OCI-M2 (cell line): ENCODE data around the gene SPTSSB.

Experiments used
- DNase-seq: peaks from one replicate; lab custom pipeline; 2025; ENCODE audit not compliant: unreplicated experiment; lab: John Stamatoyannopoulos, UW

The SPTSSB gene

DNA sequence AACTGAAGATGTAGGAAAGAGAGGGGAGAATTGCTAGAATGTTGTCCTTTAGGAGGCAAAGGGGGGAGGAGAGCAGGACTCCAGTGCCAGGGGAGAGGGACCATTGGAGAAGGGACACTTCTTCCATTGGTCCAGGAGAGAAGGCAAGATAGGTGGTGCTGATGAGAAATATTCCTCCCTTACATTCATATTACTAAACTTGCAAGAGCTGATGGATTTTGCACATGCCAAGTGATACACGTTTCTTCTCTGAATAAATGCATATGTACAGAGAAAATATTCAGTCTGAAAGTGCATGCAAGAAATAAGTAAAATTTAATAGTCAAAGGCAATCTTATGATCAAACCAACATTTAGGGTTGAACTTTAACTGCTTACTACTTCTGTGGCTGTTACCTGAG lies 21.5 kb upstream of the SPTSSB start:
- no peak for DNase-seq

DNA sequence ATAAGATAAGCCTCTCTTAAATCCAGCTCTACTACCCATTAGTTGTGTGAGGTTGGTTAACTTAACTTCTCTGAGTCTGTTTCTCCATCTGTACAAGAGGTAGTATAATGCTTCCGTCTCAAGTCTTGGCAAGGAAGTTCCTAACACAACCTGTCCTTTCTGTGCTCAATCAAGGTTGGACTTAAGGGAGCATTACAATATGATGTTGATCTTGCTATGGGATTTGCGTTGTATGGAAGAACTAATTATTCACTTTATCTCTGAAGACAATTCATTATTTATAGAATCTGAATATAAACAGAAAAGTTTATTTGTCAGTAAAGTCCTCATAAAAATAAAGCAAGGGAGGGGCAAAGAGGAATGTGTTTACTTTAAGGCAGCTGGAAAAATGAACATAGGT lies 18.9 kb upstream of the SPTSSB start:
- DNase-seq, result no peak

DNA sequence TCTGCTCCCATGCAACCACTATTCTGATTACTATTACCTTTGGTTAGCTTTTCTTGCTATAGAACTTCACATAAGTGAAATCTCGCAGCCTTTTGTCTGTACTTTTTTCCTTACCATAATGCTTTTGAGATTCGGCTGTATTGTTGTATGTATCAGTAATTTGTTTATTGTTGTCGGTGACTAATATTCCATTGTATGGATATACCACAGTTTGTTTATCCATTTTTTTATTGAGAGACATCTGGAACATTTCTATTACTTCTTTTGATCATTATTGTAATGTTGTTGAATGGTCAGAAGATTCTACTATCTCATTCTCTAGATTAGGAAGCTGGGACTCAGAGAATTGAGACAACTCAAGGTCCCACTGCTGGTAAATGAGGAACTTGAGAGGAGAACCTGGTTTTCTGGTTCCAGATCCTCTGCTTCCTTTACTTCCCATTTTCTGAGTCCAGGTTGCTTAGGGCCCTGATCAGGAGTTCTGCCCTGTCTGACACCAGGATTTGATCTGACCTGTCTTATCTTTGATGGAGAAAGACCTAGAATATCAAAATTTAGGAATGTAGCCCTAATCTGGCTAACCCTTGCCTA lies 18.2 kb upstream of the SPTSSB start:
- no peak for DNase-seq

DNA sequence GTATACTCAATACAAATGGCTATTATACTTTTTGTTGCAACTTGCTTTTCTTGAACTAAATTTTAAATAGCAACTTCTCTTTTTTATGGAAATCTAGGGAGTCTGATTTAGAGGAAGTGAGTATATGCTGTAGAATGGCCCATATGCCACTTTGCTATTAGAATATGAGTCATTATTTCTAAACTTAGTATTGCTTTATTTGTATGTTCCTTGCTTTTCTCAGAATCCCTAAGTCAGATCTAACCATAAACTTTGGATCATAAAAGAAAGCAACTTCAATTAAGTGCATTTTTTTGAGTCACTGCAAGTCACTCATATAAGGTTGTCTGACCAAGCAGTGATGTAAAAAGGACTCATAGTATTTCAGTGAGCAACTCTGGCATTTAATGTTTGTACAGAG lies 17.5 kb upstream of the SPTSSB start:
- DNase-seq, result no peak

DNA sequence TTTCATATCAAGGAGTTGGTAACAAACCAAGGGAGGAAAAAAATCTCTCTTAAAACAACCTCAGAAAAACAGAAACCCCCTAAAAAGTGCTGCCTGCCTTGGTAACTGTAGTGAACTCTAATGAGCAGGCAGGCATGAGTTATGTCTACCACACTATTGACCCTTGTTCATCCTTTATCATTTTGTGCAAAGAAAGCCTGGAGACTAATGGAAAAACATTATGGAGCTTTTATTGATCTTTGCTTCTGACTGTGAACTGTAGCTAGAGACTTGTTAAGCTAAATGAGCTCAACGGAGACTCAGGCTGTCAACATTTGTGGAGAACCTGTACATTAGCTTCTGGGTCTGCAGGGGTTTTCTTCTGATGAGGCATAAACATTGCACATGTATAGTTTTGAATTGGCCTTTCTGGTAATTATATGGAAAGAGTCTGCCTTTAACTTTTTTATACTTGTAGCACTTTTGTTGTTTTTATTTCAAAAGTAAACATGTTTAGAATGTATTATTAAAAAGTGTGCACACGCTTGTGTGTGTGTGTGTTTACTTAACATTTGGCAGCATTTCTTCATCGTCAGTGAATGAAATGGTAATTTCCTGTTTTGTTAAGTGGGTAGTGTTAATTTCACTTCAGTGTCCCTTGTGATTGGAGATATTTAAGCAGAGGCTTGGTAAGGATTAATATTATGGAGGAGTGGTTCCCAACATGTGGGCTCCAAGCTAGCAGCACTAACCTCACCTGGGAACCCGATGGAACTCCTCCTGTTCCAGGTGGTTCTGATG lies 15.9 kb upstream of the SPTSSB start:
- DNase-seq, result no peak

DNA sequence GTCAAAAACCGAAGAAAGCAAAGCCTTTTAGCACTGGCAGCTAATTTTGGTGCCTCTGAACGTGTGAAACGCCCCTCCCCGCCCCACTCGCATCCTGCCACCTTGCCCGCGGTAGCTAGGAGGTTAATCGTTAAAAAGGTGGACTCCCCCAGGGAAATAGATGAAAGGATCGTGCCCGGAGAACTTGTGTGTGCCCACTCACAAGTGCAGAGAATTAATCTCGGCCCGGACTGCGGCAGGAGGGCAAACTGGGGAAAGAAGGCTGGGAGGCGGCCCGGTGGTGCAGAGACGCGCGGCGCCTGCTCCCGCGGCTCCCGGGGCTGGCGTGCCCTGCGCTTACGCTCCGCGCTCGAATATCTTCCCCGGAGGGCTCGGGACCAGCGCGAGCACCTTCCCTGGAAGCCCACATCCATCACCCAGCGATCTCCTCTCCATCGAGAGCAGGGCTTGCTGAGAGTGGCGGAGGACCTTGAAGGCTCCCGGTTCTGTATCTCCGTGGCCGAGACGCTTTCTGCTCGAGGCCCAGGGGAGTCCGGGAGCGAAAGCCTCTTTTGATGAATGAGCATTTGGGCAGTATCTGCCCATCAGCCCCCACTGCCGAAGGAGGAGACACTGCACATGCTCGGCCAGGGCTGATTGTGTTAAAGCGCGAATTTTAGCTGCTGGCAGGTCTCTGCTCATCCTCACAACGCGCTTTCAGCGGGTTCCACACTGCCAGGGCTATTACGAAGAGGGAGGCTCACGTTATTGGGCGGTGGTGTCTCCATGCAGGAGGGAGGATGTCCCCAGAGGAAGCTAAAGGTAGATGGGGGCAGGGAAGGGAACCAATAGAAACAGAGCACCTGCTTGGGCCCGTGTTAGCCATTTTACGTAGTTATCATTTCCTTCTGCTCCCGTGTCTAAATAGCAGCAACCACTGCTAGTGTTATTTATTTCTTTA lies 1.3 kb upstream of the SPTSSB start:
- DNase-seq, result no peak

DNA sequence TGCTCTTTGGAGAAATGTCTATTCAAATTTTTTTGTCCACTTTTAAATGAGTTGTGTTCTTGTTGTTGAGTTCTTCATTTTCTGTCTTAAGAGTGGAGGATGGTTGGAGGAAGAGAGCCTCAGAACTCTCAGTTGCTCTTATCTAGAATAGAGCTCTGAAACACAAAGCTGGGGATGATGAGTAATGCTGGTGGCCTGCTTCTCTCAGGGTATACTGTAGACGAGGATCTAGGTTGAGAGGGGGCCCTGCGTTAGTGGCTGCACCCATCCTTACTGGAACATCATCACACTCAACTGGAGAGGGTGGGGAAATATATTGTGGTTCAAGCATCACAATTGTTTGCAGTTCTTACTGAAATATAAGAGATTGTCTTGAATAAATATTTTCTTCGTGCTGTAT lies 1.8 kb downstream of the SPTSSB start:
- DNase-seq, result no peak

DNA sequence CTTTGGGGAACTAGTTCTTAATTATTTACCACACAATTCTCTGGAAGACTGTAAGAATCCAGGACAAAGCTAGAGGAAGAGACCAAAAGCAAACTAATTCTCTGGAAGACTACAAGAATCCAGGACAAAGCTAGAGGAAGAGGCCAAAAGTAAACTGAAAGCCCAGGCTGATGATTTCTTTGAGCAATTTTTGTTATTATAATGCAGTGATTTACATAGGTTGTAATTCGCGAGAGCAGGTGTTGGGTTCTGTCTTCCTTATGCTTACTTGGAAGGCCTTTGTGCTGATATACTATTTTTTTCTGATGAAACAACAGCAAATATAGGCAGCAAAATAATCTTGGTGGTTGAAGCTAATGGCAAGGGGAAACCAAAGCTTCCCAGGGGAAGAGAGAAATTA lies 5.2 kb downstream of the SPTSSB start:
- no peak for DNase-seq

DNA sequence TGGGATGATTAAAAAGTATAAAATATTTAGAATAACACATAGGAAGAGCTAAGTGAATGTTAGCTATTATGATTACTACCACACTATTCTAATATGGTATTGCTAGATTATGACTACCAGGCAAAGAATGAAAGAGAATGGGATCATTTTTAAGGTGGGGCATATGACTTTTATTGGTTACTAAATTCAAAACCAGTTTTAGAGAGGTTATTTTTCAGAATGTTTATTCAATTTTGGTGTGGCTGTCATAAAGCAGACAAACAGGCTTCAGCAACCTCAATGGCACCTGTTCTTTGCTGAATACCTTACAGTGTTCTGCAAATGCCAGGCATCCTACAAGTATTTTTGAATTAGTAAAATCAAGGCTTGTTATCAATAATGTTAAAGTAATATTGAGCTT lies 12.8 kb downstream of the SPTSSB start:
- DNase-seq, result no peak

DNA sequence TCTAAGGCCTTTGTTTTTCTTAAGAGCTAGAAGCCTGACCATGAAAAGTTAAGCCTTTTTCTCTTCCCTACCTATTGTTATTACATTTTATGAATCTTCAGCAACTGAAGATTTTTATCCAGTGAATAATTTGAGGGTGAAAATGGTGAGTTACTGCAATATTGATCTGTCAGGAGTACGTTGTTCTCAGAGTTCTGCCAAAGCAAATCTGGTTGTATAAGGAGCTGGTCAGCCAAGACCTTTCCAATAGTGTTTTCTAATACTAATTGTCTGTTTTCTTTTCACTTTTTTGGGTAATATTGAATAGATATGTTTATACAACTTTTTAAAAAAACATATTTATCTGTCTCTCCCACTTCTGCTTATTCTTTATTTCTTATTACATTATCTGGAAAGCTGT lies 15.0 kb downstream of the SPTSSB start:
- no peak for DNase-seq

DNA sequence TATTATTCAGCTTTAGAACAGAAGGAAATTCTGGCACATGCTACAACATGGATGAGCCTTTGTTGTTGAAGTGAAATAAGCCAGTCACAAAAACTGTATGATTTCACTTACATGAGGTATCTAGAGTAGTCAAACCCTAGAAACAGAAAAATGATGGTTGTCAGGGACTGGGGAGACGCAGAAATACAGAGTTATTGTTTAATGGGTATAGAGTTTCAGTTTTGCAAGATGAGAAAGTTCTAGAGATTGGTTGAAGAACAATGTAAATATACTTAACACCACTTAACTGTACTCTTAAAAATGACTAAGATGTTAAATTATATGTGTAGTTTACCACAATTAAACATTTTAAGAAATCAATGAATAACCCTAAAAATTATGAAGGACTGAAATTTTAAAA lies 15.8 kb downstream of the SPTSSB start:
- DNase-seq, result no peak

DNA sequence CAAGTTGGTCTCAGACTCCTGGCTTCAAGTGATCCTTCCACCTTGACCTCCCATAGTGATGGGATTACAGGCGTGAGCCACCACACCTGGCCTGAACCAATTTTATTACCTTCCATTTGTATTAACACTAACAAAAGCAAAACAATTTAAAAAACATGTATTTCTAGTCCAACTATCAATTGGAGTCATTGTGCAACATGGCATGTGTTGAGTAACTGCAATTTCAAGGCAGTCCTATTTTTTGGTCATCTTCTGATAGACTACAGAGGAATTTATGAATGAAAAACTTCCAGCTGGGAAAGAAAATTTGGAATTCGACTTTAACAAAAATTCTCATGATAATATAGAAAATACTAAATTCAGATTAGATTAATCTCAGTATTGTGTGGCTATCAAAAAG lies 16.8 kb downstream of the SPTSSB start:
- no peak for DNase-seq

DNA sequence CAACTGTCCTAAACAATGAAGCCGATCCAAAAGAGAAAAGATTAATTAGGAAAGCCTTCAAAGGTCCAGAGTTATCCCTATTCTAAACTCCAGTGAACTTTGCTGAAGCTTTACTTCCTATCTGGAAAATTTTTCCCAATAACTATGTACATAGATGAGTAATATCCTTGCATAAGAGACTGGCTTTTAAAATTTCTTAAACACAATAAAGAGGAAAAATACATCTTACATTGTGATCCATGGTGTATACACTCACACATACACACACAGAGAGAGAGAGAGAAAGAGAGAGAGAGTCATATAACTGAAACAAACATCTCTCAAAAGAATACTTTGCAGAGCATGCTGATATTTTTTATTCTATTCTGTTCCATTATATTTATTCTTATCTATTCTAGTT lies 20.0 kb downstream of the SPTSSB start:
- no peak for DNase-seq

DNA sequence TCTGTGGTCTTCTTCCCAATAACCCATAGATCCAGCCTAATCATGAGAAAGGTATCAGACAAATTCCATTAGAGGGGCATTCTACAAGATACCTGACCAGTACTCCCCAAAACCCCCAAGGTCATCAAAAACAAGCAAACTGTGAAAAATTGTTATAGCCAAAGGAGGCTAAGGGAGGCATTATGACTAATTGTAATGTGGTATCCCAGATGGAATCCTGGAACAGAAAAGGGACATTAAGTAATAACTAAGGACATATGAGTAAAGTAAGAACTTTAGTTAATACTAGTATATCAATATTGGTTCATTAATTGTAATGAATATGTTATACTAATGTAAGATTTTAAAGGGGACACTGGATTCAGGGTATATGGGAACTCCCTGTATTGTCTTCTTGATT lies 20.4 kb downstream of the SPTSSB start:
- DNase-seq, result no peak

DNA sequence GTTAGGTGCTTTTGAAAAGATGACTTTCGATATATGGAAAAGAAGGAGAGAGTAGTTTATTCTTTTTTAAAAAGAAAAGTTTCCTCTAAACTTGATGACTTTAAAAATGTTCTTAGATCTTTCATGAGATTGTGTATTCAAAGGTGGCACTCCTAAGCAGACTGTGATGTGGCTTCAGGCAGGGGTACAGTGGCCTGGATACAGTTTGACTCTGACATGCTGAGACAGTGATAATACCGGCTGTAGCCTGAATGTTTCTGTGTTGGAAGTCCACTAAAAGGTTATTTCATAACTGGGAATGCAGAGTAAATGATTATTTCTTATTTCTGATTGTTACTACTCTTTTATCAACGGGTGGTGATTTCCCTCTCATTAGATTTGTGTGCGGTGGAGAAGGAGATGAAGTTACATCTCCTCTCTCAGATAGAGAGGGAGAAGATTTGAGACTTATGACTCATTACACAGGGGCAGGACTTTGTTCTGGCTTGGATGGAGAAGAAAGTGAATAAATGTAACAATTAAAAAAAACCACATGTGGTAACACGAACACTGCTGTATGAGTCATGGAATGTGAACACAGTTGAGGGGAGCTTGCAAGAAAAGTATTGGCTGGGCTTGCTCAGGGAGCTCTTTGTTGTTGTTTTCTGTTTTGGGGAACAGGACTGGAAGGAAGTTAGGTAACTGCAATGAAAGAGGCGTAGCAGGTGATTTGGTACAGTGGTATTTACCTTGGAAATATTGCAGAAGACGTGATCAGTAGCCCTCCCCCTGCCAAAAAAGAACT lies 21.6 kb downstream of the SPTSSB start:
- DNase-seq, result no peak

DNA sequence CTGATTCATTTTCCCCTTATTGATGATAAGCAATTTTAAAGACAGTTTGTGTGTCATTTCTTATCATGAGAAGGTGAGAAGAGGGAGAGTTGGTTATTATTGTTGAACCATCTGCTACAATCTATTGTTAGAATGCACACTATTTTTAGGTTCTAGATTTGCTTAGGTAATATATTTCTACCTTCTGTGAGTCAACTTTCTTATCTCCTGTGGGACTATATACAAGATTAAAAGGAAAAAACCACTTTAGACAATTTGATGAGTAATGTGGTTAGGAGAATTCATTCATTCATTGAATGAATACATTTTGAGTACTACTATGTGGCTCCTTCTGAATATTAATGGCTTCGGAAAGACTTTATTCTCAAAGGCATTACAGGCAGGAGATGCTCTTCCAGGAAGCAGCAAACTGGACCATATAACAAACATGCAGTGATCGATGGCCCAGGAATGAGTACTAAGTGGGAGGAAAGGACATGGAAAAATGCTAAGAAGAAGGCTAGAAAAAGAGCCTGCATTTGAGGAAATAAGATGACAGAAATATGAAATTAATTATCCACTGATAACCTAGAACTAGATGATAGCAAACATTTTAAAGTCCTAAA lies 22.4 kb downstream of the SPTSSB start:
- DNase-seq, result no peak

DNA sequence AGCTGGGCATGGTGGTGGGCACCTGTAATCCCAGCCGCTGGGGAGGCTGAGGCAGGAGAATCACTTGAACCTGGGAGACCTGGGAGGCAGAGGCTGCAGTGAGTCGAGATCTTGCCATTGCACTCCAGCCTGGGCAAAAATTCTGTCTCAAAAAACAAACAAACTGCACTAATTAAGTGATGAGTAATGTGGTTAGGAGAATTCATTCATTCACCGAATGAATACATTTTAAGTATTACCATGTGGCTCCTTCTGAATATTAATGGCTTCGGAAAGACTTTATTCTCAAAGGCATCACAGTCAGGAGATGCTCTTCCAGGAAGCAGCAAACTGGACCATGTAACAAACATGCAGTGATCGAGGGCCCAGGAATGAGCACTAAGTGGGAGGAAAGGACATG lies 23.6 kb downstream of the SPTSSB start:
- no peak for DNase-seq

DNA sequence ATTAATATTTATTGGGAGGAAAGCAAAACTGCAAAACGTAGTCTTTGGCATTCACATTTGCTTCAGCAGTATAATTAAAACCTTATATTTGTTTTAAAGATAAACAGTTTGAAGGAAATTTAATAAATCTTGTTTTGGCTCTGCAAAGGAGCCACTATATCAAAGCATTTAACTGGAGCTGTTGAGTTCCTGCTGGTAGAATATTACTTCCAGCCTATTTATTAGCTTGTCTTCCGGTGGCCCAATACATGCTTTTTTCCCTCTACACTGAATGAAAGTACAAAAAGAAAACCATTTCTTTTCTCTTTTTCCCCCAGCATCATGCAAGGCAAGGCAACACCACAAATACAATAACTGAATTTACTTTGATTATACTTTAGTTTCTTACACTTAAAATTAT lies 26.3 kb downstream of the SPTSSB start:
- DNase-seq, result no peak

DNA sequence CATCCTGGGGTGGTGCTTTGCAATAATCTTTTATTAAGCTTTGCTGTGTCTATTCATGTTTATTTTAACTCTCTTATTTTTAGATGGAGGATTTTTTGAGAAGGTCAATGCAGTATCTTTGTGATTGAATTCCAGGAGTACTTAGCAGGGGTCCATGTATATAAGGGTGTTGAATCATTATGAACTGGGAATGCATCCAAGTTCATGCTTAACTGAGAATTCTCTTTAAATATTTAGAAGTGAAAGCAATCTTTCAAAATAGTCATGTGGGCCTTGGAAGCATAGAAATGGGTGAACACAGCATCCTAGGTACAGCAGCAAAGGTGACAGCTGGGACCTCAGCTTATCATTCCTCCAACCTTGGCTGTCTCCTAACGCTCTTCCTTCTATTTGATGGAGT lies 27.3 kb downstream of the SPTSSB start:
- DNase-seq, result no peak

DNA sequence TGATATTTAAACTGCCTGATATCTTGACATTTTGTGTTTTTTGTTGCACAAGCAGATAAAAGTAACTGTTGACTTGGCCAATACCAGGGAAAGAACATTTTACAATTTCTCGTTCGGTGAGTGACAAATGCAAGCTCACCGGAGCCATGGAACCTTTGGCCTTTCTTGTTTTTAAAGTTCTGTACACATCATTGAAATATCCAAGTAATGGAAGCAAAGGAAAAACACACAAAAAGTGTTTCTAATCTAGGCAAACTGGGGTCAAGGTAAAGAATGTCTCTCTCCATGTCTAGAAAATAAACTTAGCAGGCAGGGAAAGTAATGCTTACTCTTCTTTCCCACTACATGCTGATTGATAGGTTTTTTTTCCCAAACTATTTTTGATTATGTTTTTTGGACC lies 27.8 kb downstream of the SPTSSB start:
- DNase-seq, result no peak

DNA sequence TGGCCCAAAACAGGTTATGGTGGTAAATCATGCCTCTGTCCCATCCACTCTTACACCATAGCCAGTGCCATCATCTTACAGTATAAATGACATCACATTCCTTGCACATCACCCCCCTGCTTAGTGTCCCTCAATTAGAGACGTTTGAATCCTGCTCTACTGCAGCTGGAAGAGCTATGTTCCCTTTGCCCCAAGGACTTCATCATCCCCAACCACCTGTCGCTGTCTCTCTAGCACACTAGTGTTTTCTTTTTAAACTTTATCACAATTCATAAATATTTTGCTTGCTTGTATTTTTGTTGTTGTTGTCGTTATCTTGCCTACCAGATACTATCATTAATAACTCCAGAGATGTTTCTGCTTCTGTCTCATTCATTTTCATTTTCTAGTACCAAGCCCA lies 28.7 kb downstream of the SPTSSB start:
- no peak for DNase-seq
